ENCODE data around the gene TEN1. TPM values are rescaled to one million over a fixed set of nuclear protein-coding genes. Genes with fewer than 3 reads are reported as not detected.

The TEN1 gene
- total and polyA plus RNA-seq, 2 donors (not counting 1 experiment from before 2014, with no cell fraction given) = 19.8 to 34.5 TPM

DNA sequence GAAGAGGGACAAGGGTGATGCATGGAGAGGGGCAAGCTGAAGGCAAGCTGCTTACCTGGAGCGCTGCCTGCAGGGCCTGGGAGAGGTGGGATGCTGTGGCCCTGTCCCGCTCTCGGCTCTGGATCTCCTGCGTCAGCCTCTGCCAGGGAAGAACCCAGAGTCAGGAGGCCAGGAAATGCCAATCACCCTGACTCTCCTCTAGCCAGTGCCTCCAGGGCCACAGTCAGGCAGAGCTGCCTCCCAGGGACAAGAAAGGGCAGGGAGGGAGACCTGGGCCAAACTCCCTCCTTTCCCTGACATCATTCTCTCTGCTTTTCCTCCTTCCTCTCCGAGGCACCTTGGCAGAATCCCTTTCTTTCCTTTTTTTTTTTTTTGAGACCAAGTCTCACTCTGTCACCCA lies 32.9 kb downstream of the TEN1 start:
- 86% methylated on average over 5 of the region's 5 CpGs for whole genome bisulfite sequencing (ENCODE audit: insufficient coverage)
- CTCF ChIA-PET = interaction anchor here (0.6 to 5.5 kb wide), 7 partner anchors 10 to 528 kb away, joined by 3 to 35 read pairs (median 3); partner anchors contain the start of genes CDK3, MRPL38 and PRCD

DNA sequence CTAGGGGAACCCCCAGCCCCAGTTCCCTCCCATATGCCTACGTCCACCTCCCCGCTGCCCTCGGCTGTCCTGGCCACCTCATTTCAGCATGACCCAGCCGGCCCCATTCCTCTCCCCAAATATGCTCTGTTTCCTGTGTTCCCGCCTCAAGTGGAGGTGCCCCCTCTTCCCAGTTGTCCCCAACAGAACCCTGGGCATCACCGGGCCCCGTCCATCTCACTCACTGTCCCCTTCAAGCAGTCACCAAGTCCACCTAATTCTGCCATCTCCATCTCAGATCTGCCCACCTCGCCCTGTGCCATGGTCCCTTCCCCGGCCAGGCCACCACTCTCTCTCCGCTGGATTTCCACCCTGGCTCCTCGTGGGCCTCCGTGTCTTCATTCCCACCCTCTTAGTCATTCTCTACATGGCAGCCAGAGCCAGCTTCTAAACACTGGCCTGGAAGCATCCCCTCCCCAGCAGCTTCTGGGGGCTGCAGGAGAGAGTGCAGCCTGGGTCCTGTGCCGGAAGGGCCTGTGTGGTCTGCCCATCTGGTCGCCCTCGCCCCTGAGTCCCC lies 34.4 kb downstream of the TEN1 start:
- Histone ChIP-seq H3K36me3 (replicated peaks in 1 of 2; ENCODE audit: control extremely low read depth in 1 of 2, control insufficient read depth in 1 of 2, extremely low read depth in 1 of 2, insufficient read depth in 2 of 2, low read length in 1 of 2) (no peaks in the 10 kb centered on the region), H3K9ac (ENCODE audit: low read length) (no peak overlapping the region), H3K4me2 (replicated peaks; ENCODE audit: low read depth, low read length, poor library complexity, severe bottlenecking) (no peak overlapping the region), H3K27ac (ENCODE audit: low read length in 2 of 2) (no peak overlapping the region), H3K27me3 (replicated peaks in 1 of 4; ENCODE audit: control extremely low read depth in 1 of 4, control insufficient read depth in 3 of 4, insufficient read depth in 4 of 4, low read length in 3 of 4) (peaks cover 0 to 7% (median 2%) of the 10 kb centered on the region in 4 experiments), H3K4me1 (ENCODE audit: control insufficient read depth in 2 of 2, insufficient read depth in 2 of 2, low read length in 2 of 2) (peaks cover 0 to 7% of the 10 kb centered on the region in 2 donors), H3K79me2 (ENCODE audit: control insufficient read depth, insufficient read depth, low read length) (no peaks in the 10 kb centered on the region), H3K9me3 (ENCODE audit: control extremely low read depth in 1 of 3, control insufficient read depth in 2 of 3, insufficient read depth in 1 of 3, low read length in 2 of 3) (no peaks in the 10 kb centered on the region), H2AFZ (ENCODE audit: insufficient read depth, low read depth, low read length, poor library complexity, severe bottlenecking) (no peak overlapping the region), H3K4me3 (ENCODE audit: control extremely low read depth in 1 of 5, extremely low read depth in 1 of 5, insufficient read depth in 1 of 5, low read depth in 2 of 5, low read length in 4 of 5) (no peak overlapping the region), H4K20me1 (ENCODE audit: control insufficient read depth, insufficient read depth, low read length, poor library complexity, severe bottlenecking) (no peaks in the 10 kb centered on the region)
- TF ChIP-seq, protein P1, sequence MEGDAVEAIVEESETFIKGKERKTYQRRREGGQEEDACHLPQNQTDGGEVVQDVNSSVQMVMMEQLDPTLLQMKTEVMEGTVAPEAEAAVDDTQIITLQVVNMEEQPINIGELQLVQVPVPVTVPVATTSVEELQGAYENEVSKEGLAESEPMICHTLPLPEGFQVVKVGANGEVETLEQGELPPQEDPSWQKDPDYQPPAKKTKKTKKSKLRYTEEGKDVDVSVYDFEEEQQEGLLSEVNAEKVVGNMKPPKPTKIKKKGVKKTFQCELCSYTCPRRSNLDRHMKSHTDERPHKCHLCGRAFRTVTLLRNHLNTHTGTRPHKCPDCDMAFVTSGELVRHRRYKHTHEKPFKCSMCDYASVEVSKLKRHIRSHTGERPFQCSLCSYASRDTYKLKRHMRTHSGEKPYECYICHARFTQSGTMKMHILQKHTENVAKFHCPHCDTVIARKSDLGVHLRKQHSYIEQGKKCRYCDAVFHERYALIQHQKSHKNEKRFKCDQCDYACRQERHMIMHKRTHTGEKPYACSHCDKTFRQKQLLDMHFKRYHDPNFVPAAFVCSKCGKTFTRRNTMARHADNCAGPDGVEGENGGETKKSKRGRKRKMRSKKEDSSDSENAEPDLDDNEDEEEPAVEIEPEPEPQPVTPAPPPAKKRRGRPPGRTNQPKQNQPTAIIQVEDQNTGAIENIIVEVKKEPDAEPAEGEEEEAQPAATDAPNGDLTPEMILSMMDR (IDR thresholded peaks at IDR 0.05) = no peak
- TF ChIP-seq EZH2 (IDR thresholded peaks at IDR 0.05; ENCODE audit: borderline replicate concordance, insufficient read depth, low read depth, low read length, poor library complexity, severe bottlenecking) = no peak
- no peaks in the 10 kb centered on the region for H3K27me3 Mint-ChIP-seq
- no peak overlapping the region for H3K4me3 Mint-ChIP-seq
- no peak overlapping the region for H3K27ac Mint-ChIP-seq
- H3K9me3 Mint-ChIP-seq (ENCODE audit: insufficient read depth) = no peaks in the 10 kb centered on the region
- no peaks in the 10 kb centered on the region for H3K4me1 Mint-ChIP-seq
- POLR2A ChIA-PET = interaction anchor here (0.5 kb wide), 1 partner anchor 357 kb away, joined by 3 read pairs; no protein-coding TSS in a partner anchor
- intact Hi-C loops (cut with micrococcal nuclease) = no loop called here
- 91% methylated on average over 15 of the region's 15 CpGs for WGBS (ENCODE audit: insufficient coverage)
- CTCF ChIA-PET = interaction anchor here (0.6 to 4.3 kb wide), 34 partner anchors 9 to 777 kb away, joined by 3 to 59 read pairs (median 4); partner anchors contain the start of genes CDK3, FBF1 and SMIM5
- ATAC-seq (ENCODE audit: low read depth) = no peak
- DNase-seq = no peak

More for the DNA sequence above, 32.9 kb downstream of the TEN1 start:
- DNase-seq = no peak
- Mint-ChIP-seq H3K27me3 (no peaks in the 10 kb centered on the region), H3K4me1 (no peaks in the 10 kb centered on the region), H3K4me3 (no peak overlapping the region), H3K9me3 (ENCODE audit: insufficient read depth) (no peaks in the 10 kb centered on the region), H3K27ac (no peak overlapping the region)
- peaks cover 0 to 7% of the 10 kb centered on the region in 2 donors for H3K4me1 ChIP-seq (ENCODE audit: control insufficient read depth in 2 of 2, insufficient read depth in 2 of 2, low read length in 2 of 2)
- intact Hi-C loops (cut with micrococcal nuclease) = no loop called here
- no peak overlapping the region for H3K27ac ChIP-seq (ENCODE audit: low read length in 2 of 2)
- H3K9ac ChIP-seq (ENCODE audit: low read length) = no peak overlapping the region
- no peak overlapping the region for H2AFZ ChIP-seq (ENCODE audit: insufficient read depth, low read depth, low read length, poor library complexity, severe bottlenecking)
- H3K79me2 ChIP-seq (ENCODE audit: control insufficient read depth, insufficient read depth, low read length) = no peaks in the 10 kb centered on the region
- POLR2A ChIA-PET = no interaction called here
- no peak for ATAC-seq (ENCODE audit: low read depth)
- no peaks in the 10 kb centered on the region for H3K9me3 ChIP-seq (ENCODE audit: control extremely low read depth in 1 of 3, control insufficient read depth in 2 of 3, insufficient read depth in 1 of 3, low read length in 2 of 3)
- H3K36me3 ChIP-seq (replicated peaks in 1 of 2; ENCODE audit: control extremely low read depth in 1 of 2, control insufficient read depth in 1 of 2, extremely low read depth in 1 of 2, insufficient read depth in 2 of 2, low read length in 1 of 2) = no peaks in the 10 kb centered on the region
- peaks cover 0 to 7% (median 2%) of the 10 kb centered on the region in 4 experiments for H3K27me3 ChIP-seq (replicated peaks in 1 of 4; ENCODE audit: control extremely low read depth in 1 of 4, control insufficient read depth in 3 of 4, insufficient read depth in 4 of 4, low read length in 3 of 4)
- no peak overlapping the region for H3K4me3 ChIP-seq (ENCODE audit: control extremely low read depth in 1 of 5, extremely low read depth in 1 of 5, insufficient read depth in 1 of 5, low read depth in 2 of 5, low read length in 4 of 5)
- no peak overlapping the region for H3K4me2 ChIP-seq (replicated peaks; ENCODE audit: low read depth, low read length, poor library complexity, severe bottlenecking)
- no peak for TF ChIP-seq EZH2 (IDR thresholded peaks at IDR 0.05; ENCODE audit: borderline replicate concordance, insufficient read depth, low read depth, low read length, poor library complexity, severe bottlenecking)
- TF ChIP-seq, protein P1 (IDR thresholded peaks at IDR 0.05) = no peak
- H4K20me1 ChIP-seq (ENCODE audit: control insufficient read depth, insufficient read depth, low read length, poor library complexity, severe bottlenecking) = no peaks in the 10 kb centered on the region
